WTC11 (cell line): ENCODE measurements around the gene SLC8A2. TPM values are rescaled to one million over a fixed set of nuclear protein-coding genes. Genes with fewer than 3 reads are reported as not detected.

Experiments used
- ATAC-seq: fragments of 200-7000 bp; cut with Tn5 transposase; 2 replicates; pipeline ENCODE4 v1.10.0; 2021; ENCODE audit warnings: mild to moderate bottlenecking, moderate library complexity
- CTCF ChIA-PET: fragments of 300-600 bp; sonication (Branson Sonifier 250); formaldehyde crosslinking; loops from one replicate; lab custom pipeline; 2021; ENCODE audit warnings: antibody characterized with exemption; lab: Charles Lee
- POLR2A ChIA-PET: fragments of 350-600 bp; sonication (Branson Sonifier 250); formaldehyde crosslinking; loops from one replicate; lab custom pipeline; 2021; ENCODE audit warnings: antibody characterized with exemption; lab: Charles Lee
- DNase-seq: peaks from one replicate; pipeline ENCODE4 v3.0.0; 2021; ENCODE audit warnings: low spot score
- H3K27ac Mint-ChIP-seq: 2 replicates; pipeline ENCODE4 v1.8.0; 2021; ENCODE audit warnings: mixed read lengths
- H3K27me3 Mint-ChIP-seq: 2 replicates; pipeline ENCODE4 v1.8.0; 2021; ENCODE audit warnings: low read depth, mild to moderate bottlenecking, moderate library complexity, mixed read lengths
- H3K36me3 Mint-ChIP-seq: 2 replicates; pipeline ENCODE4 v1.8.0; 2021; ENCODE audit warnings: mixed read lengths
- H3K4me1 Mint-ChIP-seq: 2 replicates; pipeline ENCODE4 v1.8.0; 2022; ENCODE audit warnings: mixed read lengths
- H3K4me3 Mint-ChIP-seq: 2 replicates; pipeline ENCODE4 v1.8.0; 2021; ENCODE audit warnings: mild to moderate bottlenecking, moderate library complexity, mixed read lengths
- H3K9me3 Mint-ChIP-seq: 2 replicates; pipeline ENCODE4 v1.8.0; 2021; ENCODE audit warnings: mixed read lengths
- ARID4B ChIP-seq: sonication (generic); formaldehyde crosslinking; IDR thresholded peaks from 2 replicates; pipeline ENCODE4 v1.8.0; 2023; ENCODE audit warnings: missing genetic modification reagents, mild to moderate bottlenecking, borderline replicate concordance
- ATF3 ChIP-seq: sonication (generic); formaldehyde crosslinking; conservative IDR thresholded peaks from 2 replicates; pipeline ENCODE4 v1.8.1; 2022; ENCODE audit warnings: mild to moderate bottlenecking, missing genetic modification reagents
- CTCF ChIP-seq: fragments of 200-600 bp; IDR thresholded peaks from 2 replicates; pipeline ENCODE4 v1.8.0; 2022; ENCODE audit warnings: antibody characterized with exemption
- GABPB1 ChIP-seq: sonication (generic); formaldehyde crosslinking; IDR thresholded peaks from 2 replicates; pipeline ENCODE4 v1.8.1; 2023; ENCODE audit warnings: mild to moderate bottlenecking, missing genetic modification reagents
- GRHL2 ChIP-seq: fragments of 250-450 bp; sonication (Bioruptor Pico); IDR thresholded peaks from 2 replicates; pipeline ENCODE4 v1.8.0; 2022; ENCODE audit warnings: mild to moderate bottlenecking, moderate library complexity; ENCODE audit not compliant: insufficient replicate concordance, severe bottlenecking
- NFATC4 ChIP-seq: fragments of 250-450 bp; sonication (Bioruptor Pico); IDR thresholded peaks from 2 replicates; pipeline ENCODE4 v1.9.0; 2021; ENCODE audit warnings: mild to moderate bottlenecking
- NFYB ChIP-seq: sonication (generic); formaldehyde crosslinking; conservative IDR thresholded peaks from 2 replicates; pipeline ENCODE4 v1.8.0; 2022; ENCODE audit warnings: low read depth, missing genetic modification reagents
- NR3C1 ChIP-seq: sonication (generic); formaldehyde crosslinking; conservative IDR thresholded peaks from 2 replicates; pipeline ENCODE4 v1.8.1; 2023; ENCODE audit warnings: low read depth, mild to moderate bottlenecking, missing genetic modification reagents
- STAT6 ChIP-seq: sonication (generic); formaldehyde crosslinking; conservative IDR thresholded peaks from 2 replicates; pipeline ENCODE4 v1.8.1; 2023; ENCODE audit warnings: mild to moderate bottlenecking, low read depth, missing genetic modification reagents, moderate library complexity
- ZNF671 ChIP-seq: fragments of 250-450 bp; sonication (Bioruptor Pico); IDR thresholded peaks from 2 replicates; pipeline ENCODE4 v1.8.0; 2021; ENCODE audit warnings: mild to moderate bottlenecking
- total RNA-seq: library from RNA; stranded (reverse); gene quantifications from 3 replicates; pipeline ENCODE4 v1.2.3, GENCODE V29; 2021
- TF ChIP-seq, protein P1 (sequence below): sonication (generic); formaldehyde crosslinking; IDR thresholded peaks from 2 replicates; pipeline ENCODE4 v1.8.0; 2022; ENCODE audit warnings: mild to moderate bottlenecking, missing genetic modification reagents
- TF ChIP-seq, protein P2 (sequence below): sonication (generic); formaldehyde crosslinking; IDR thresholded peaks from 2 replicates; pipeline ENCODE4 v1.8.1; 2023; ENCODE audit warnings: mild to moderate bottlenecking, missing genetic modification reagents, moderate library complexity
- TF ChIP-seq, protein P3 (sequence below): sonication (generic); formaldehyde crosslinking; IDR thresholded peaks from 2 replicates; pipeline ENCODE4 v1.8.1; 2022; ENCODE audit warnings: low read depth, mild to moderate bottlenecking, moderate library complexity, missing genetic modification reagents, borderline replicate concordance

The SLC8A2 gene
- total RNA-seq, 1 experiment from 2014 or later, result 6.5 TPM

DNA sequence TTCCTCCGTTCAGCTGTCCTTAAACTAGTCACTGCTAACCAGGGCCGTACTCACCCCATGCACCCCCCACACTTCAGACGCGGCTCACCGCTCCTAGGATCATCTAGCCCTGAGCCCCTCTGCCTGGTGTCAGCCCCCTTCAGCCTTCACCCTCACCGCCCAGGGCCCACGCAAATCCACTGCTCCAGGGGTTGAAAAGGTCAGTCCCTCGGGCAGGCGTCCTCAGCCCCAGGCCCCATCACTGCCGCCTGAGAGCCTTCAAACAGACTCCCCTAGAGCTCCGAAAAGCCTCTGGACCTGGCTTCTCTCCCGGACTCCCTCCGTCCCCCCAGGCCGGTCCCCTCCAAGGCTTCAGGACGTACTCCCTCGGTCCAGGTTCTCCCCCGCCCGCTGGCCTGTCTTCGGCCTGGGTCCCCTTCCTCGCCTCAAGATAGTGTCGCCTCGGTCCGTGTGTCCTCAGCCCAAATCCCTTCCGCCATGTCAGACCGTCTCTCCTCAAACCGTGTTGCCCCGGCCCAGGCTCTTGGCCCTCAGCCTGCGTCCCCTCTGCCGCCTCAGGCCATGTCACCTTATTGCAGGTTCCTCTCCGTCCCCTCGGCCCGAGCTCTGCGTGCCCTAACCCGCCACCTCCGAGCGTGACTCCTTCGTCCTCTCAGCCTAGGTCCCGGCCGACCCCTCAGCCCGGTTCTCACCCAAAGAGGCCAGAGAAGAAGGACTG, 42.6 kb upstream of the SLC8A2 start:
- ATAC-seq, result no peak
- peak overlapping the region; percentile 96 for H3K27ac Mint-ChIP-seq
- POLR2A ChIA-PET, result no interaction called here
- H3K36me3 Mint-ChIP-seq, result no peaks in the 10 kb centered on the region
- H3K9me3 Mint-ChIP-seq, result no peaks in the 10 kb centered on the region
- 0 out of 2 replicates have a peak, but pooled peaks have one; percentile 35 for TF ChIP-seq ARID4B
- TF ChIP-seq, protein P1, sequence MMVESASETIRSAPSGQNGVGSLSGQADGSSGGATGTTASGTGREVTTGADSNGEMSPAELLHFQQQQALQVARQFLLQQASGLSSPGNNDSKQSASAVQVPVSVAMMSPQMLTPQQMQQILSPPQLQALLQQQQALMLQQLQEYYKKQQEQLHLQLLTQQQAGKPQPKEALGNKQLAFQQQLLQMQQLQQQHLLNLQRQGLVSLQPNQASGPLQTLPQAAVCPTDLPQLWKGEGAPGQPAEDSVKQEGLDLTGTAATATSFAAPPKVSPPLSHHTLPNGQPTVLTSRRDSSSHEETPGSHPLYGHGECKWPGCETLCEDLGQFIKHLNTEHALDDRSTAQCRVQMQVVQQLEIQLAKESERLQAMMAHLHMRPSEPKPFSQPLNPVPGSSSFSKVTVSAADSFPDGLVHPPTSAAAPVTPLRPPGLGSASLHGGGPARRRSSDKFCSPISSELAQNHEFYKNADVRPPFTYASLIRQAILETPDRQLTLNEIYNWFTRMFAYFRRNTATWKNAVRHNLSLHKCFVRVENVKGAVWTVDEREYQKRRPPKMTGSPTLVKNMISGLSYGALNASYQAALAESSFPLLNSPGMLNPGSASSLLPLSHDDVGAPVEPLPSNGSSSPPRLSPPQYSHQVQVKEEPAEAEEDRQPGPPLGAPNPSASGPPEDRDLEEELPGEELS, result no peak
- no peak for DNase-seq
- CTCF ChIA-PET, result interaction anchor here (1.0 to 1.5 kb wide), 2 partner anchors 77 to 185 kb away, joined by 3 to 5 read pairs; no protein-coding TSS in a partner anchor
- peaks cover 30% of the 10 kb centered on the region for H3K4me1 Mint-ChIP-seq
- H3K4me3 Mint-ChIP-seq, result peak overlapping the region; percentile 97
- H3K27me3 Mint-ChIP-seq, result no peaks in the 10 kb centered on the region

GRCh38 chr19:47512948-47513319, 41.2 kb upstream of the SLC8A2 start:
- ATAC-seq (no peak), DNase-seq (no peak)
- Mint-ChIP-seq H3K27me3 (no peaks in the 10 kb centered on the region), H3K4me1 (peaks cover 30% of the 10 kb centered on the region), H3K9me3 (no peaks in the 10 kb centered on the region), H3K4me3 (peak overlapping the region; percentile 97), H3K36me3 (no peaks in the 10 kb centered on the region), H3K27ac (peak overlapping the region; percentile 92)
- ChIA-PET CTCF (interaction anchor here (5.7 kb wide), 1 partner anchor 77 kb away, joined by 41 read pairs; no protein-coding TSS in a partner anchor), POLR2A (interaction anchor here (0.6 kb wide), 1 partner anchor 401 kb away, joined by 3 read pairs; no protein-coding TSS in a partner anchor)
- no peak for TF ChIP-seq GRHL2 (CRISPR knock-in tag)
- TF ChIP-seq, protein P2, sequence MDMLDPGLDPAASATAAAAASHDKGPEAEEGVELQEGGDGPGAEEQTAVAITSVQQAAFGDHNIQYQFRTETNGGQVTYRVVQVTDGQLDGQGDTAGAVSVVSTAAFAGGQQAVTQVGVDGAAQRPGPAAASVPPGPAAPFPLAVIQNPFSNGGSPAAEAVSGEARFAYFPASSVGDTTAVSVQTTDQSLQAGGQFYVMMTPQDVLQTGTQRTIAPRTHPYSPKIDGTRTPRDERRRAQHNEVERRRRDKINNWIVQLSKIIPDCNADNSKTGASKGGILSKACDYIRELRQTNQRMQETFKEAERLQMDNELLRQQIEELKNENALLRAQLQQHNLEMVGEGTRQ, result no peak
- TF ChIP-seq NFYB (CRISPR knock-in tag), result no peak

- POLR2A ChIA-PET, result no interaction called here
- no peak for TF ChIP-seq NFATC4
- TF ChIP-seq NR3C1, result no peak
- no peak for TF ChIP-seq GABPB1 (CRISPR knock-in tag)
- TF ChIP-seq, protein P2, result no peak
- TF ChIP-seq STAT6 (CRISPR knock-in tag), result no peak
- TF ChIP-seq, protein P3, sequence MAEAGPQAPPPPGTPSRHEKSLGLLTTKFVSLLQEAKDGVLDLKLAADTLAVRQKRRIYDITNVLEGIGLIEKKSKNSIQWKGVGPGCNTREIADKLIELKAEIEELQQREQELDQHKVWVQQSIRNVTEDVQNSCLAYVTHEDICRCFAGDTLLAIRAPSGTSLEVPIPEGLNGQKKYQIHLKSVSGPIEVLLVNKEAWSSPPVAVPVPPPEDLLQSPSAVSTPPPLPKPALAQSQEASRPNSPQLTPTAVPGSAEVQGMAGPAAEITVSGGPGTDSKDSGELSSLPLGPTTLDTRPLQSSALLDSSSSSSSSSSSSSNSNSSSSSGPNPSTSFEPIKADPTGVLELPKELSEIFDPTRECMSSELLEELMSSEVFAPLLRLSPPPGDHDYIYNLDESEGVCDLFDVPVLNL, result no peak
- no peak for TF ChIP-seq ZNF671
- TF ChIP-seq CTCF, result no peak
- no peak for TF ChIP-seq ATF3 (CRISPR knock-in tag)
Observed at GRCh38 chr19:47512183-47512947, 40.7 kb upstream of the SLC8A2 start.

More at GRCh38 chr19:47512183-47512947, 40.7 kb upstream of the SLC8A2 start:
- peak overlapping the region; percentile 97 for H3K4me3 Mint-ChIP-seq
- ATAC-seq, result no peak
- peak overlapping the region; percentile 92 for H3K27ac Mint-ChIP-seq
- H3K27me3 Mint-ChIP-seq, result no peaks in the 10 kb centered on the region
- DNase-seq, result no peak
- no peaks in the 10 kb centered on the region for H3K9me3 Mint-ChIP-seq
- no peaks in the 10 kb centered on the region for H3K36me3 Mint-ChIP-seq
- H3K4me1 Mint-ChIP-seq, result peaks cover 30% of the 10 kb centered on the region
- CTCF ChIA-PET, result interaction anchor here (2.5 to 5.7 kb wide), 2 partner anchors 66 to 76 kb away, joined by 8 to 41 read pairs; no protein-coding TSS in a partner anchor
